B cell (primary cell): ENCODE measurements around the gene RSPH10B2.
"Not testable (repeated sequence)": the region's sequence is repeated elsewhere in the genome, so short reads cannot be mapped to it uniquely, and the experiment has no call there.

Experiments used
- CTCF ChIP-seq: fragments of 200-600 bp; IDR thresholded peaks from one replicate; pipeline ENCODE4 v1.8.0; 2022; ENCODE audit warnings: antibody characterized with exemption, mild to moderate bottlenecking
- EZH2 ChIP-seq: IDR thresholded peaks from 2 replicates; pipeline ENCODE4 v1.6.1; 2012; ENCODE audit warnings: borderline replicate concordance, low read depth, mild to moderate bottlenecking, moderate library complexity, low read length; ENCODE audit not compliant: insufficient read depth, poor library complexity, severe bottlenecking

GRCh38 chr7:6827180-6827579 lies 73.3 kb downstream of the RSPH10B2 start:
- TF ChIP-seq CTCF, EZH2: not testable (repeated sequence)
